ENCODE data around the gene ZNF134.

Gene ZNF134

GRCh38 chr19:57653689-57654088 is 39.6 kb downstream of the ZNF134 start:
- no peak for TF ChIP-seq CTCF (IDR thresholded peaks at IDR 0.05; ENCODE audit: insufficient read depth, low read depth, low read length, missing control alignments)
- H3K4me3 ChIP-seq (ENCODE audit: low read length) = no peak overlapping the region
- no peak for DNase-seq (ENCODE audit: low read depth)

- no peak for DNase-seq (ENCODE audit: low read depth)
- H3K4me3 ChIP-seq (ENCODE audit: low read length) = no peak overlapping the region
- no peak for TF ChIP-seq CTCF (IDR thresholded peaks at IDR 0.05; ENCODE audit: insufficient read depth, low read depth, low read length, missing control alignments)
Observed at GRCh38 chr19:57655443-57655842, 41.4 kb downstream of the ZNF134 start.

GRCh38 chr19:57656346-57656745 is 42.3 kb downstream of the ZNF134 start:
- no peak for TF ChIP-seq CTCF (IDR thresholded peaks at IDR 0.05; ENCODE audit: insufficient read depth, low read depth, low read length, missing control alignments)
- no peak overlapping the region for H3K4me3 ChIP-seq (ENCODE audit: low read length)
- DNase-seq (ENCODE audit: low read depth) = peak; percentile 57

GRCh38 chr19:57664269-57665127 is 50.5 kb downstream of the ZNF134 start:
- DNase-seq (ENCODE audit: low read depth) = peak; percentile 35
- peak overlapping the region; percentile 42 for H3K4me3 ChIP-seq (ENCODE audit: low read length)
- no peak for TF ChIP-seq CTCF (IDR thresholded peaks at IDR 0.05; ENCODE audit: insufficient read depth, low read depth, low read length, missing control alignments)

- TF ChIP-seq CTCF (IDR thresholded peaks at IDR 0.05; ENCODE audit: insufficient read depth, low read depth, low read length, missing control alignments) = no peak
- no peak overlapping the region for H3K4me3 ChIP-seq (ENCODE audit: low read length)
- no peak for DNase-seq (ENCODE audit: low read depth)
Observed at GRCh38 chr19:57665261-57665806, 51.3 kb downstream of the ZNF134 start.

- no peak overlapping the region for H3K4me3 ChIP-seq (ENCODE audit: low read length)
- no peak for DNase-seq (ENCODE audit: low read depth)
- TF ChIP-seq CTCF (IDR thresholded peaks at IDR 0.05; ENCODE audit: insufficient read depth, low read depth, low read length, missing control alignments) = no peak
Observed at GRCh38 chr19:57667228-57667627, 53.2 kb downstream of the ZNF134 start.

Measured in epithelial cell of esophagus (primary cell).